ENCODE measurements around the gene DEFB114. TPM values are rescaled to one million over a fixed set of nuclear protein-coding genes. Genes with fewer than 3 reads are reported as not detected.
"Not testable (repeated sequence)": the region's sequence is repeated elsewhere in the genome, so short reads cannot be mapped to it uniquely, and the experiment has no call there.

DEFB114 gene
- total RNA-seq, 2 experiments from 2014 or later, result not detected

- Mint-ChIP-seq H3K4me3 (no peak overlapping the region), H3K27ac (no peak overlapping the region), H3K4me1 (no peaks in the 10 kb centered on the region), H3K27me3 (no peaks in the 10 kb centered on the region), H3K36me3 (ENCODE audit: low read depth) (no peaks in the 10 kb centered on the region), H3K9me3 (peaks cover 7% of the 10 kb centered on the region)
- ChIA-PET POLR2A (no interaction called here), CTCF (no interaction called here)
- no peak for DNase-seq
Measured at GRCh38 chr6:49958180-49958579, 5.8 kb downstream of the DEFB114 start.

DNA sequence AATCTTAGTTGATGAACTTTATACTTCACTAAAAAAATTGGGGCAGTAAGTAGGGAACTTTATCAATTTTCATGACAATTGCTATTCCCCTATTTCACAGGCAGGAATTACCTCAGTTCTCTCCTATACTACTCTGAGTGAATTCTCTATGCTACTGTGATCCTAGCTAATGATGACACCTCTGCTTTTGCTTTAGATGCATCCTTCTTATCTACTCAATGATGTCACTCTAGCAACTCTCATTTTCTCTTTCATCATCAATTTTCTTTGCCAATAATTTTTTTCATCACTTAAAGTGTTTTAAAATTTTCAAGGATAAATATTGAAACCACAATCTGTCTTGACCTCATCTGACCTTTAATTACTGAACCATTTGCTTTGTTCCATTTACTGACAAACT, 8.1 kb downstream of the DEFB114 start:
- Mint-ChIP-seq H3K4me3 (no peak overlapping the region), H3K4me1 (no peaks in the 10 kb centered on the region), H3K27ac (no peak overlapping the region), H3K27me3 (no peaks in the 10 kb centered on the region), H3K9me3 (peaks cover 7% of the 10 kb centered on the region), H3K36me3 (ENCODE audit: low read depth) (no peaks in the 10 kb centered on the region)
- POLR2A ChIA-PET, result no interaction called here
- CTCF ChIA-PET, result no interaction called here
- no peak for DNase-seq

- Mint-ChIP-seq H3K27ac (no peak overlapping the region), H3K4me3 (no peak overlapping the region), H3K27me3 (no peaks in the 10 kb centered on the region), H3K36me3 (ENCODE audit: low read depth) (no peaks in the 10 kb centered on the region), H3K9me3 (peaks cover 4% of the 10 kb centered on the region), H3K4me1 (no peaks in the 10 kb centered on the region)
- ChIA-PET CTCF (no interaction called here), POLR2A (no interaction called here)
- DNase-seq, result no peak
Measured at GRCh38 chr6:49951926-49952325, 12.0 kb downstream of the DEFB114 start.

GRCh38 chr6:49950415-49950751, 13.6 kb downstream of the DEFB114 start:
- Mint-ChIP-seq H3K4me1 (no peaks in the 10 kb centered on the region), H3K36me3 (ENCODE audit: low read depth) (no peaks in the 10 kb centered on the region), H3K9me3 (peaks cover 4% of the 10 kb centered on the region), H3K4me3 (no peak overlapping the region), H3K27me3 (no peaks in the 10 kb centered on the region), H3K27ac (no peak overlapping the region)
- ChIA-PET CTCF (no interaction called here), POLR2A (no interaction called here)
- no peak for DNase-seq

DNA sequence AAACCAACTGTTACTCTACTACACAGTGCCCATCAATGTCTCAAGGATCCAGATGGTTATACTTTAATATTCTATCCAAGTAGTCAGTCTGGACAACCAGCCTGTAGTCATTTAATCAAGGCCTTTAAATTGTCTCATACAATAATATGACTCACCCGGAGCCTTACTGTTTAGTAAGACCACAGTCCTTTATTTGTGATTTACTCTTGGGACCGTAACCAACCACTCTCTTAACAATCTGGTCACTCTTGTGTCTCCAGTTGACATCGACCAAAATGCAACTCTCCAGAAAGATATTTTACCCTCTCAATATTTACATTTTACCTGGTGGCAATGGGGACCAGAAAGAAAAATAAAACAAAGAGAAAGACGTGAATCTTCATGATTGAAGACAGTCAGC, 14.9 kb downstream of the DEFB114 start:
- no peak overlapping the region for H3K4me3 Mint-ChIP-seq
- no peaks in the 10 kb centered on the region for H3K36me3 Mint-ChIP-seq (ENCODE audit: low read depth)
- ChIA-PET CTCF (no interaction called here), POLR2A (no interaction called here)
- peaks cover 4% of the 10 kb centered on the region for H3K9me3 Mint-ChIP-seq
- no peaks in the 10 kb centered on the region for H3K27me3 Mint-ChIP-seq
- no peak overlapping the region for H3K27ac Mint-ChIP-seq
- no peaks in the 10 kb centered on the region for H3K4me1 Mint-ChIP-seq
- DNase-seq, result no peak

- ChIA-PET CTCF (no interaction called here), POLR2A (no interaction called here)
- no peaks in the 10 kb centered on the region for H3K4me1 Mint-ChIP-seq
- H3K36me3 Mint-ChIP-seq (ENCODE audit: low read depth), result no peaks in the 10 kb centered on the region
- no peak for DNase-seq
- H3K4me3 Mint-ChIP-seq, result no peak overlapping the region
- H3K9me3 Mint-ChIP-seq, result peaks cover 4% of the 10 kb centered on the region
- H3K27me3 Mint-ChIP-seq, result no peaks in the 10 kb centered on the region
- no peak overlapping the region for H3K27ac Mint-ChIP-seq
Measured at GRCh38 chr6:49946835-49947234, 17.1 kb downstream of the DEFB114 start.

DNA sequence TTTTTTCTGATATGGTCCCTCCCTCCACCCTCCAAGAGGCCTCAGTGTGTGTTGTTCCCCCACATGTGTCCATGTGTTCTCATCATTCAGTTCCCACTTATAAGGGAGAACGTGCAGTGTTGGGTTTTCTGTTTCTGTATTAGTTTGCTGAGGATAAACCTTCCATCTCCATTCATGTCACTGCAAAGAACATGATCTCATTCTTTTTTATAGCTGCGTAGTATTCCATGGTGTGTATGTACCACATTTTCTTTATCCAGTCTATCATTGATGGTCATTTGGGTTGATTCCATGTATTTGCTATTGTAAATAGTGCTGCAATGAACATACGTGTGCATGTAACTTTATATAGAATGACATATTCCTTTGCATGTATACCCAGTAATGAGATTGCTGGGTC, 19.9 kb downstream of the DEFB114 start:
- H3K27ac Mint-ChIP-seq; H3K36me3 Mint-ChIP-seq (ENCODE audit: low read depth); DNase-seq; H3K4me1 Mint-ChIP-seq; CTCF ChIA-PET; H3K9me3 Mint-ChIP-seq; POLR2A ChIA-PET; H3K4me3 Mint-ChIP-seq; H3K27me3 Mint-ChIP-seq: not testable (repeated sequence)

DNA sequence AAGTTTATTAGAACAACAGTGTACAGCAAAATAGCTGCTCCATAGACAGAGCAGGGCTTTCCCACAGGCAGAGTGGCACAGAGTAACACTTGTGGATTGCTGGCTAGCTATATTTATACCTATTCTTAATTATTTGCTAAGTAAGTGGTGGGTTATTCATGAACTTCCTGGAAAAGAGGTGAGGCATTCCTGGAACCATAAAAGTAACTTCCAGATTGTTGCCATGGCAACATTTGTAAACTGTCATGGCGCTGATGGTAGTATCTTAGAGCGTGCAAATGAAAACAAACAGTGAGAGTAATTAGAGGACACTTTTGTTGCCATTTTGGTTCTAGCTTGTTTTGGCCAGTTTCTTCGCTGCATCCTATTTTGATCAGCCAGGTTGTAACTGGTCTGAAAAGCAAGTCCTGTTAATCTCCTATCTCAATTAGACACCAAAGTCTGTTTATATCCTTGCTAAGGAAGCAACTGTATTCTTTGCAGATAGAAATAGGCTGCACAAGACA, 23.9 kb downstream of the DEFB114 start:
- DNase-seq, result no peak
- POLR2A ChIA-PET, result no interaction called here
- no peak overlapping the region for H3K4me3 Mint-ChIP-seq
- no peaks in the 10 kb centered on the region for H3K36me3 Mint-ChIP-seq (ENCODE audit: low read depth)
- H3K4me1 Mint-ChIP-seq, result no peaks in the 10 kb centered on the region
- no peaks in the 10 kb centered on the region for H3K9me3 Mint-ChIP-seq
- H3K27ac Mint-ChIP-seq, result no peak overlapping the region
- H3K27me3 Mint-ChIP-seq, result no peaks in the 10 kb centered on the region
- CTCF ChIA-PET, result no interaction called here

GRCh38 chr6:49937811-49938210, 26.2 kb downstream of the DEFB114 start:
- no peaks in the 10 kb centered on the region for H3K27me3 Mint-ChIP-seq
- POLR2A ChIA-PET, result no interaction called here
- no peaks in the 10 kb centered on the region for H3K4me1 Mint-ChIP-seq

DNA sequence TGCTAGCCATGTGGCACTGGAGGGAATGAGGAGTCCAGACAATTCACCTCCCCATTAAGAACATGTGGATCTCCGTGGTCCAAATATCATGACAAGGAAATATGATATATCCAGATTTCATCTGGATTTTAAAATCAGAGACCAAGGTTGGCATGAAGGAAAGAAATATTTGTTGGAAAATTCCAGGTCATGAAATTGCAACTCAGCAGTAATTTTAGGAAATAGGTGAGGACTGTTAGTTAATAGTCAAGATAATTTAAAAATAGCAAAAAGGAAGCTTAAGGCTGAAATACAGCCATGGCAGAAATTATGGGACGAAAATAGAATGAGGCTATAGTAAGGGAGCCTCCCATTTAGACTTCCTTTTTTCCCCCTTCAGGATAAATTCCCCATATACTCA, 26.9 kb downstream of the DEFB114 start:
- no peaks in the 10 kb centered on the region for H3K27me3 Mint-ChIP-seq
- H3K4me3 Mint-ChIP-seq, result no peak overlapping the region
- POLR2A ChIA-PET, result no interaction called here
- CTCF ChIA-PET, result no interaction called here
- no peak for DNase-seq
- H3K36me3 Mint-ChIP-seq (ENCODE audit: low read depth), result no peaks in the 10 kb centered on the region
- no peak overlapping the region for H3K27ac Mint-ChIP-seq
- no peaks in the 10 kb centered on the region for H3K9me3 Mint-ChIP-seq
- no peaks in the 10 kb centered on the region for H3K4me1 Mint-ChIP-seq

More at GRCh38 chr6:49937811-49938210, 26.2 kb downstream of the DEFB114 start:
- H3K9me3 Mint-ChIP-seq, result no peaks in the 10 kb centered on the region
- no peaks in the 10 kb centered on the region for H3K36me3 Mint-ChIP-seq (ENCODE audit: low read depth)
- CTCF ChIA-PET, result no interaction called here
- H3K27ac Mint-ChIP-seq, result no peak overlapping the region
- no peak for DNase-seq
- no peak overlapping the region for H3K4me3 Mint-ChIP-seq

DNA sequence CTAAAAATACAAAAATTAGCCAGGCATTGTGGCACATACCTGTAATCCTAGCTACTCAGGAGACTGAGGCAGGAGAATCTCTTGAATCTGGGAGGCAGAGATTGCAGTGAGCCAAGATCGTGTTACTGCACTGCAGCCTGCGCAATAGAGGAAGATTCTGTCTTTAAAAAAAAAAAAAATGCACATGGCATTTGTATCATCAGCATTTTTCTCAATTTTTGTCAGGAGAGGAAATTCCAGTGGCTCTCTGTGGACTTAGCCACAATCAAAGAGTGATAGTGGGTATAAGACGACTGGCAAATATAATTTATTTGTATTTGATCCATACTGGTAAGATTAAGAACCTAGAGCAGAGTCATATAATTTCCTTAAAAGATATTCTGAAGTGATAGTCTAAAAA, 28.6 kb downstream of the DEFB114 start:
- CTCF ChIA-PET, result no interaction called here
- no peak overlapping the region for H3K4me3 Mint-ChIP-seq
- no peaks in the 10 kb centered on the region for H3K36me3 Mint-ChIP-seq (ENCODE audit: low read depth)
- no peak overlapping the region for H3K27ac Mint-ChIP-seq
- H3K9me3 Mint-ChIP-seq, result no peaks in the 10 kb centered on the region
- no peaks in the 10 kb centered on the region for H3K4me1 Mint-ChIP-seq
- POLR2A ChIA-PET, result no interaction called here
- no peaks in the 10 kb centered on the region for H3K27me3 Mint-ChIP-seq
- no peak for DNase-seq

DNA sequence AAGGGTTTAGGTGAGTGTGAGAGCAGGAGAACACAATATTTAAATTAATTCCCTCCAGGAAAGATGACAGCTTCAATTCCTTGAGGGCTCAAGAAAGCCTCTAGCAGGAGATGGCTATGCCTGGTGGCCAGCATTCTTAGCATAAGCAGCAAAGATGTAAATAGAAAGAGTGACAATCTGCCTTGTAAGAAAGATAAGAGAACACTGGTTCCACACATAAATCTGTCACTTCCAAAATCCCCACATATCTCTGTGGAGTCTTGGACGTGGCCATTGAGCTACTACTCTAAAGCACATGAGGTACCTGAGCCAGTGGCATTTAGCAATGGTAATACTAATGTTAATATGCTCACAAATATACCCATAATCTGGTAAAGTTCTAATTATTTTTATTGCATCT, 29.2 kb downstream of the DEFB114 start:
- no peaks in the 10 kb centered on the region for H3K9me3 Mint-ChIP-seq

GRCh38 chr6:49933526-49933925, 30.4 kb downstream of the DEFB114 start:
- Mint-ChIP-seq H3K27me3 (no peaks in the 10 kb centered on the region), H3K4me1 (no peaks in the 10 kb centered on the region), H3K36me3 (ENCODE audit: low read depth) (no peaks in the 10 kb centered on the region), H3K4me3 (no peak overlapping the region), H3K9me3 (no peaks in the 10 kb centered on the region), H3K27ac (no peak overlapping the region)
- DNase-seq, result no peak
- ChIA-PET CTCF (no interaction called here), POLR2A (no interaction called here)

More for the DNA sequence above, 29.2 kb downstream of the DEFB114 start:
- ChIA-PET POLR2A (no interaction called here), CTCF (no interaction called here)
- no peaks in the 10 kb centered on the region for H3K4me1 Mint-ChIP-seq
- H3K27ac Mint-ChIP-seq, result no peak overlapping the region
- DNase-seq, result no peak
- H3K27me3 Mint-ChIP-seq, result no peaks in the 10 kb centered on the region
- no peak overlapping the region for H3K4me3 Mint-ChIP-seq
- no peaks in the 10 kb centered on the region for H3K36me3 Mint-ChIP-seq (ENCODE audit: low read depth)

DNA sequence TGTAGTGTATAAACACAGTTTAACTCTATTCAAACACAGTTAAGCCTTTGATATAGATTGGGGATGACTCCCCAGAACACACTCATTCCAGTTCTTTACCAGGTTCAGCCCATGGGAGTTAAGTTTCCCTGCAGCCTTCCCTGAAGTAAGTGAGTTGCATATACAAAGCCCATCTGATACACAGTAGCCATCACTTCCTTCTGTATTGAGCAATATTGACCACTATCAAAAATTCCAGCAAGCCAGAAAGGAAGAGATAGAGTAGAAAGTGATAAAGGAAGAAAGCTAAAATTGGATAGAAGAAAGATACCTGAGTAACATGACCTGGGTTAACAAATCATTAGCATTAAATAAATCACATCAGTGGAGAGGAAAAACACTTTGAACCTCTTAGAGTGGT, 34.6 kb downstream of the DEFB114 start:
- no peak for DNase-seq
- no peak overlapping the region for H3K27ac Mint-ChIP-seq
- no peak overlapping the region for H3K4me3 Mint-ChIP-seq
- CTCF ChIA-PET, result interaction anchor here (0.7 kb wide), 1 partner anchor 224 kb away, joined by 3 read pairs; no protein-coding TSS in a partner anchor
- H3K27me3 Mint-ChIP-seq, result no peaks in the 10 kb centered on the region
- no peaks in the 10 kb centered on the region for H3K4me1 Mint-ChIP-seq
- no peaks in the 10 kb centered on the region for H3K36me3 Mint-ChIP-seq (ENCODE audit: low read depth)
- no peaks in the 10 kb centered on the region for H3K9me3 Mint-ChIP-seq
- POLR2A ChIA-PET, result no interaction called here

DNA sequence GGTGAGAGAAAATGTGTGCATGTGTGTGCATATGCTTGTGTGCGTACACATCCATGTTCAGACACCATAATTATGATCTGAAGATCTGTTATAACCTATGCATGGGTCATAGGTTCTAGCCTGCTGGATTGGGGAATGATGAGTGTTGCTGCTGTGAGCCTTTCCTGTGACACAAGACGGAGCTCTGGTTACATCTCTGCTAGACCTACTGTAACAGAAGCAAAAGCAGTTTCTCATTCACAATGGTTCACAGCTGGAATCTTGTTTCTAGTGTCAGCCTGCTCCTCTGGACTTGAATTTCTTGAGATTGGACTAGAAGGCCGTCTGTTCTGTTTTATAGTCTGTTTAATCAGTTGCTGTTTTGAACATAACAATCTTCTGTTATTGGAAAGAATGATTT, 40.1 kb downstream of the DEFB114 start:
- H3K27me3 Mint-ChIP-seq, result no peaks in the 10 kb centered on the region
- H3K4me1 Mint-ChIP-seq, result no peaks in the 10 kb centered on the region
- ChIA-PET CTCF (no interaction called here), POLR2A (no interaction called here)
- H3K9me3 Mint-ChIP-seq, result no peaks in the 10 kb centered on the region
- H3K36me3 Mint-ChIP-seq (ENCODE audit: low read depth), result no peaks in the 10 kb centered on the region
- no peak overlapping the region for H3K27ac Mint-ChIP-seq
- no peak overlapping the region for H3K4me3 Mint-ChIP-seq
- no peak for DNase-seq

Data from activated CD4-positive, alpha-beta T cell treated with anti-CD3 and anti-CD28 coated beads, Interleukin-2, amount 10 ng/mL, durations not matched to agents 7 days and 5 days (primary cell).